ENCODE results near the gene PELI2.

The PELI2 gene

DNA sequence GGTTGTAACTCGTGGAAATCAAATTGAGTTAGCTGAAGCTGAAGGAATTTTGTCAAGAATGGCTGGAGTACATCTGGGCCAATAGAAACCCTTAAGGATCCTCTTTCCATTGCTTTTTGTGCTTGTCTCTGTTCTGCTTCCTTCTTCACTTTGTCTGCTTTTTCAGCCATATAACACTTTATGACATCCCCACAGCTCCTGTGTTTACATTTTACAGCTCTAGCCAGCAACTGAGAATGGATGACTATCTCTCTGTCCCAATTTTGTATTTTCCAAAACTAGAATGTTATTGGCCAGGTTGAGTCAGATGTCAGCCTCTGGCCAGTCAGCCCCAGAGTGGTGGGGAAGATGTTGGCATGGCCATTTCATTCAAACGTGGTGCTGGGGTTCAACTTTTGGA is 57.6 kb downstream of the PELI2 start:
- no peak for DNase-seq

DNA sequence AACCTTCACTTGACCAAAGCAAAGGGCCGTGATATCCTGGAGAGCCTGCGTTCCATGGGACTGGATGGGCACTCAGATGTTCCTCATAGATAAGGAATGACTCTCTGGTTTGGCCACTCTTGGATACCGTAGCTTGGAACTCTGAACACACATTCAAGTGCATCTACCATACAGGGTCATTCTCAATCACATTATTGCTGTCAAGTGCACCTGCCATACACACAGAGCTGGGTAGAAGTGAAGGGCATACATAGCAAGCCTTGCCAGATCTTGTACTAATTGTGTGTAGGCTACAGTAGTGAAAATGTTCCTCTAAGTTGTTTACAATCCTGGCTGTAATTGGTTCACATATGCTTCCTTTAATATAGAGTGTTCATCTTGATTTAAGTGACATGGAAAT is 58.3 kb downstream of the PELI2 start:
- DNase-seq = no peak

DNA sequence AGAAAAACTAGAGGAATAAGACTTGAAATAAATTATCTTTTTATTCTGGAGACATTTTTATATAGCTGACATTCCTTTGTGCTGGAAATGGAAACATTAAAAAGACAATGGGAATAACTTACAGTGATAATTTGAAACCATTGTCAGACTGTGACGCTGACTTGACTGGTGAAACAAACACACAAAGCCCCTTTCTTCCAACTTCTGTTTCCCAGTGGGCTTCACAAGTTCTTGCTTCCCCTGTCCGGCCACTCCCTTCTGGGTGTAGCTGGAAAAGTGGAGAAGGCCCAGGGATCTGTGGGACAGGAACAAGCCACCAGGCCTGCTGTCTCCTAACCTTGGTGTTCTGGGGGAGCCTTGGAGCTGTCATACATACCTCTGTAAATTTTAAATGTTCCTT is 58.8 kb downstream of the PELI2 start:
- DNase-seq = no peak

DNA sequence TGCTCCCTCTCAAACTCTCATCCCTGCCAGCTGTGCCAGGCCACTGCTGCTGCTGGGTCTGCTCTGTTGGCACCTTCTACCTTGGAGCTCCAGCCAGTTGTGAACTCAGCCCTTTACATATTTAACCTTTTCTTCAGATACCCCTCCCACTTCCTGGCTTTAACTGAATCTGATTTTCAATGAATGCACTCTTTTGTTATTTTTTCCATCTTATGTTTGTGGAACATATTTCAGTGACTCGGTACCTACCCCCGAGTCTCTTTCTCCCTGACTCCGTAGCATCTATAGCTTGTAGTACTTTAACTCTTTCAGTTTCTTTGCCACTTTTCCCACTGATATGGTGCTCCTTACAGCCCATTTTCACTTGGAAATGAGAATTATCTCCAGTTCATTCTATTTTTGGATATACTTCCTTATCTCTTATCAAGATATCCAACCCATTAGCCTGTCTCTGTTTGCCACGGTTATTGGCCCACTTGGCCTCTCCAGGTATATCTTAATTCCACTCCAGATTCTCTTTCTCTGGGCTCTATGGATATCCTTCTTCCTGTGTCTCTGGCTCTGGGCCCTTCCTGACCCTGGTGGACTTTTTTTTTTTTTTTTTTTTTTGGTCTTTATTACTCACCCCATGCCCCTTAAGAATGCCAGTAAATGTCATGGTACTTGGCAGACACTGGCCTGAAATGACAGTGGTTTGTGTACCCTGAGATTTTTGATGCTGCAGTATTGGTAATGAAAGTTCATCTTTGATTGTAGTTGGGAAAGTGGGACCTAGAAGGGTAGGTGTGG is 62.7 kb downstream of the PELI2 start:
- no peak for DNase-seq

DNA sequence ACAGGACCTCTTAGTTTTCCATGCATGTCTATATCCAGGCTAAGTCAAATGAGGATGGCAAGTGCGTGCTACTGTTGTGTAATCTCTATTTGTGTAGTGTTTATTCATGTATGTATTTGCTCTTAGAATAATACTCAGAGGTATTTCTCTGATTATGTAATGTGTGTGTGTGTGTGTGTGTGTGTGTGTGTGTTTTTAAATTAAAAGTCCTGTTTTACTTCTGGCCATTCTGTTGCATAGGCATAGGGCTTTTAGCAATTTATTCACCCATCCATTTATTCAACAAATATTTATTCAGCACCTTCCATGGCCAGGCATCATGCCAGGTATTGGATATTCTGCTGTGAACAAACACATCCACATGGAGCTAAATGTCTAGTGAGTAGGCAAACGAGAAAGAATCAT is 63.5 kb downstream of the PELI2 start:
- no peak for DNase-seq

DNA sequence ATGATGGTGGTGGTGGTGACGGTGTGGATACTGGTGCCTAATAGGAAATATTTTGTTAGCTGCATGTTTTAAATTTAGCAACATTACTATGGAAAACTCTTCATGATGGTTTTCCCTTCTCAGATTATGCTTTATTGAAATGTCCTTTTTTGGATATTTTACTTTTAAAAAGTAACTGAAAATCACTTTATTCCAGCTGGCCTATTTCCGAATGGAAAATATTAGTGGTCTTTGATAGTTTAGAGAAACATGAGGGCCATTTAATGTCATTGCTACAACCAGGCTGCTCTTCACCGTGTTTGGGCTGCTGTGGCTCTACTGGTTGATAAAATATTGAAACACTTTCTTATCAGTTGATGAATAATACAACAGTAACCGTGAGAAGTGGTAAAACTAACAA is 64.2 kb downstream of the PELI2 start:
- no peak for DNase-seq

DNA sequence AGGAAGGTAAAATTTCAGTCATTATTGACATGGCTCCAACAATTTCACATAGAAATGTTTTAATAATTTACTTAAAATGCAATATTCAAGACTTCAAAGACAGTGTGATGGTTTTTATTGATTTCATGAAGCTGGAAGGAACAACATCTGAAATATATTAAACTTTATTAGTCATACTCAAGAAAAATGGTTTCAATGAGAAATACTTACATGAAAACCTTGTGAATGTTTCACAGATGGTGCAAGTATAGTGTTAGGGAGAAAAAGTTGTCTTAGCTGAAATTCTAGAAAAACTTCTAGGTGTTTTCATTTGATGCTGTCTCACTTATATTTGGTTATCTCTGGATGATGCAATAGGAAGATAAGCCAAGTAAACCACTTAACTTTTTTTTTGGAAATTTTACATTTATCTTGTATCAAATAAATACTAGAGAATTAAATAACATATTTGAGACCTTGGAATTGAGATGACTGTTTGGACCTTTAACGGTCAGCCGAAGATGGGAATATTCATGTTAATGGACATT is 65.5 kb downstream of the PELI2 start:
- no peak for DNase-seq

DNA sequence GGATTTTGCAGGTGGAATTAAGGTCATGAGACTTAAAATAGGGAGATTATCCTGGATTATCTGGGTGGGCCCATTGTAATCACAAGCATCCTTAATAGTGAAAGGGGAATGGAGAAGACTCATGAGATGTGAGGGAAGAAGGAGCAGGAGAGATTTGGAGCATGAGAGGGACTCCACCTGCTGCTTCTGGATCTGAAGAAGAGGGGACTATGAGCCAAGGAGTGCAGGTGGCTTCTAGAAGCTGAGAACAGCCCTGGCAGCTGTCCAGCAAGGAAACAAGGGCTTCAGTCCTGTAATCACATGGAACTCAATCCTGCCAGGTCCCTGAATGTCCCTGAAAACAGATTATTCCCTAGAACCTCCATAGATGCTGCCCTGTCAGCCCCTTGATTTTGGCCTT is 67.8 kb downstream of the PELI2 start:
- DNase-seq = no peak

DNA sequence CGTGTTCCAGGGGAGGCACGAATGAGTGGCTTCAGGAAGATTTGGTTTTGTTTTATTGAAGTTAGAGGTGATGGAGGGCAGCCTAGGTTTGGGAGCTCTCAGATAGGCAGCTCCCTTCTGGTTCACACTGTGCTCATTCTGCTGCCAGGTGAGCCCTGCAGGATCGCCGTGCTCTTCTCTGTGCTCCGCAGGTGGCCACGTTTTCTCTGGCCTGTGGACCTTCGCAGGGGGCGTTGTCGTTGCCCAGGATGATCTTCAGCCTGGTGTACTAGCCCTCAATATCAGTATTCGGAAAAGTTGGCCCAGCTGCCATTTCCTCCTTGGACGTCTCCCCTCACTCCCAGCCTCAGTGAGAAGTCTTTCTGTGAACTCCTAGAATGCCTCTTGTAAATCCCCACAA is 69.5 kb downstream of the PELI2 start:
- no peak for DNase-seq

DNA sequence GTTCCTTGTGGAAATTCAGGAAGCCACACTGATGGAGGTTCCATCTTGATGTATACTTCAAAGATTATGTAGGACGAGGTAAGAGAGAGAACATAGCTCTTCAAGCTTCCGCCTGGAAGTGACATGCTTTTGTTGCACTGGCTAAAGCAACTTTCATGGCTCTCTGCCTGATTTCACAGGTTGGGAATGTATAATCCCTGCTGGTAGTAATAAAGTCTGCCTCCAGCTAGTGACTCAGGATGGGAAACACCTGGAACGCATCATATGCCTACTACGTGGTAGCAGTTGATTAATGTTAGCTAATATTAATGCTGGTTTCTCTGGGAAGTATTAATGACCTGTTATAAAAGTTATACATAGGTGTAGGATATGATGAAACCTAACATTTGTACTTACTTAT is 71.1 kb downstream of the PELI2 start:
- no peak for DNase-seq

DNA sequence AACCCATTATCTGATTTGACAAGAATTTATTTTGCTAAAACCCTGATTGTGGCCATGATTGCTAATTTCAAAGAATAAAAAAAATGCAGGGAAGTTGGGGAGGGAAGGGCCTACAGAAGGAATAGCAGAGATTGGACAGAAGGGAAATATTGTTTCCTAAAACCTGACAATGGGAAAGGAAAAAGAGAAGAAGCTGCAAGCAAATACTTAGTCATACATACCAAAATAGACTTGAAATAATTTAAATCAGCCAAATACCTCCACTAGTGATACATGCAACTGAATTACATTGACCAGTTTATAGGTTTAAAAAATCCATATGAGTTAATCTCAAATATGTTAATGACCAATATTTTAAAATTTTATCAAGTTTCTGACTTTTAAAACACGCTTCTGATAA is 75.1 kb downstream of the PELI2 start:
- DNase-seq = no peak

DNA sequence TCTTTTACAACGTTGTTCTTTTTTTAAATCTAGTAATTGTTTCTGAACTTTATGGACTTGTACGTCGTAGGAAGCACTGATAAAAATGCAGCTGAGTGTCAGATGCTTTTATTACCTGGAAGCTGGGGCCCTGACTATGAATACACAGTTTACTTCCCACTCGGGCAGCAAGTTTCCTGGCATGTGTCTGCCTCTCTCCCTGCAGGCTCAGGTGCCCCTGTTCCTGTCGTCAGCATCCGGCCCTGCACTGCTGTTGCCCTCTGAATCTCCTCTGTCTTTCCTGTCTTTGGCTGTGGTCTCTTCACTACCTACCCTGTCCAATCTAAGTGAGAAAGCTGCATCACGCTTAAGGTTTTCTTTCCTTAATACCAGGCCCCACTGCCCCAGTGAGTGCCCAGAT is 75.8 kb downstream of the PELI2 start:
- no peak for DNase-seq

DNA sequence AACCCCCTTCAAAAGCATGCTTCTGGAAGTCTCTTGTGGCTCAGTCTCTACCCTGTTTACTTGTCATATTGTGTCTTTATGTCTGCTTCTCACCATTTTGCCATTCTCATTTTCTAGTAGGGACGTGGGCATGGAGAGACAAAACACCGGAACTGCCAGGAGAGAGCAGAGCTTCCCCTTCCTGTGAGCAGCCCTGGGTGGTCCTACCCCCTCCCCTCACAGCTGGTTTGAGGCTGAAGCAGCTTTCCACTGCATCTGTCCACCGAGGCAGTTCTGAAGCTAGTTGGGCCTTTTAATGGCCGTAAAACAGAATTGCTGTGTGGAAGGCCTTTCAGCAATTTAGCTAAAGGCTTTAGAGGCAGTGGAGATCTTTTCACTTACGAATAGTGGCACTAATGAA is 77.0 kb downstream of the PELI2 start:
- DNase-seq = no peak

DNA sequence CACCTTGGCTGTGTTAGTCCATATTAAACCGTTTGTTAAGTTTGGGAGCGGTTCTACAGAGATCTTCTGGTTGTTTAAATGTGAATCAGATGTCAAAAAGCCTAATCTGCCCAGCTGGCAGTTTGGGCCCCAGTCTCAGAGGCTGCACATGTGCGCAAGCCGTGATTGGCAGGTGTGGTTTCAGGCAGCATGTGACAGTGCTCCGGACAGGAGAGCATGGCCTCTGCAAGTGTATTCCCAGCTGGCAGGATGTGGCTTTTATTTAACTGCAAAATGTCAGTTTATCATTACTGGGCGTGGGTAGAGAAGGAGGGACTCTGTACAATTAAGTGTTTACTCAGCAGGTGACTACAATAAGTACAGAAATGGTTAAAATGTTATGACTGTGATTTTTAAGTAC is 77.5 kb downstream of the PELI2 start:
- no peak for DNase-seq

DNA sequence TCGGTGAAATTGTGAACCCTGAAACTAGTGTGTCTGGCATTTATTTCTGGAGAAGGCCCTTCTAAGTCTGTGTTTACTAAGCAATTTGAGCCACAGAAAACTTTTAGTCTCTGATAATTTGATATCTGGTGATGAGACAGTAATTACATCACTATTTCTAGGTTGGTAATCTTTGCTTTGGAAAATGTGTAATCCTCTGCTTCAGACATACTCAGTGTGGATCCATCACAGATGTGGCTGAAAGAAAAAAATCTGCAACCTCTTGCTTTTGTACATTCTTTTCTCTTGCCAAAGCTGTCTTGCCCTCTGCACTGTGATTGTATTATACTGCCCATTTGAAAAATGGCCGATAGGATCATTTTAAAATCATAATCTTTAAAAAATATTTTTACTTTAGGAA is 78.1 kb downstream of the PELI2 start:
- DNase-seq = no peak

DNA sequence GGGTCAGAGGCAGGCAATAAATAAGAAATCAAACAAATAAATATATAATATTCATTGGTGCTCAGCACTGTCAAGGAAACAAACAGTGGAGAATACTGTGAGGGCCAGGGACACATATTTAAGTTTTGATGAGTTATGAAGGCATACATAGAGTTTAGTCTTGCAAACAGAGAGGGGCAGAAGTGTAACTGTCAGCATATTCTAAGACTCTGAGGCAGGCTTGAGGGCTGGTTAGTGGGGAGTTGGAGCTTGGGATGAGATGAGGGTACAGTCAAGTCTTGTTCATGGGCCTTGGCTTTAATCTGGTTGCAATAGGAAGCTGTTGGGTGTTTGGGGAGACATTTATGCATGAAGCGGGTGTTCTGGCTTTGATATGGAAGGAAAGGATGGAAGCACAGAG is 78.9 kb downstream of the PELI2 start:
- DNase-seq = no peak

DNA sequence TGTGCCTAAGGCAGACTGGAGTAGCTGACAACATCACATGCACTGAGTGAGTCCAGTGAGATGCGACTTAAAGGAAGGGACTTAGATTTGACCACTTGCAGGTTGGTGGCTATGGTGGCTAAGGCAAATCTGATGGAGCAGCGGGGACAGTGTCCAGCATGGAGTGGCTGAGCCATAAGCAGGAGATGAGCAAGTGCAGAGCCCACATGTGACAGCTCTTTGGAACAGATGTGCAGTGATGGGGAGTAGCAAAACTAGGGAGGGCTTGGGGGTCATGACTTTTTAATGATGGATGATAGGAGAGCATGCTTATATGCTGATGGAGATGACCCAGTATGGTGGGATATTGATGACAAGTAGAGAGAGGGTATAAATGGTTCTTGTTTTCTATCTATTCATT is 80.2 kb downstream of the PELI2 start:
- no peak for DNase-seq

DNA sequence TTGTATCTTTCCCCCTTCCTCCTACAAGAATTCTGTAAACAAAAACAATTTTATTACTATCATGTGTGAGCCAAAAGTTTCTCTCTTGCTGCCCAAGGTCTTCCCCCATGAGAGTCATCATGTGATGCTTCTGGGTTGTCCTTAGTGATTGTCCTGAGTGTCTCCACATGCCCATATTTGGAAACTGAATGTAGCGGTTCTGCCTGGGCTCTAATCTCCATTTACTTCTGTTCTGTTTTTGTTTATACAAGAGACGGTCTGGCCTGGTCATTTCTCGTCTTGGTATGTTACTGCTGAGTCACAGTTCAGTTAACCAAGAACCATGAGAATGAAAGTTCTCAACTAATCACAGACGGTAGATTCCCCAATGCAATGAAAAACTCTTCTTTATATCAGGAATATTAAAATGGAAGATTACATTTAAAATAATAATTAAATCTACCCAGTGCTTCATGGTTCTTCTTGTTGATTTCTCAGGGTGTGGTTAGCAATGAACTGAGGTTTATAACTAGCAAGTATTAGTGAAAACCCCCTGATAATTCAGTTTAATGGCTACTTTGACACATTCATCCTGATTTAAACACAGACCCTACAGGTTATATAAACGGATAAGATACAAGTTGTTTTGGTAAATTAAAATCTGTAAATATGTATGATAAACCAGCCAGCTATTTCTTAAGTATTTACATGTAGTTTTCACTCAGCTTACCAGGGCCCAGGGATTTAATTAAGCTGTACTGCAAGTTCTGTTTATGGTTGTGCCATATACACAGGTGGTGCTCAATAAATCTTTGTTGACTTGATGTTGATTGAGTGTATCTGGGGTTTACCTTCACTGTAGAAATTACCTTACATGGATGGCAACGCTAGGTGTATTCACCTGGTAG is 81.1 kb downstream of the PELI2 start:
- DNase-seq = no peak

DNA sequence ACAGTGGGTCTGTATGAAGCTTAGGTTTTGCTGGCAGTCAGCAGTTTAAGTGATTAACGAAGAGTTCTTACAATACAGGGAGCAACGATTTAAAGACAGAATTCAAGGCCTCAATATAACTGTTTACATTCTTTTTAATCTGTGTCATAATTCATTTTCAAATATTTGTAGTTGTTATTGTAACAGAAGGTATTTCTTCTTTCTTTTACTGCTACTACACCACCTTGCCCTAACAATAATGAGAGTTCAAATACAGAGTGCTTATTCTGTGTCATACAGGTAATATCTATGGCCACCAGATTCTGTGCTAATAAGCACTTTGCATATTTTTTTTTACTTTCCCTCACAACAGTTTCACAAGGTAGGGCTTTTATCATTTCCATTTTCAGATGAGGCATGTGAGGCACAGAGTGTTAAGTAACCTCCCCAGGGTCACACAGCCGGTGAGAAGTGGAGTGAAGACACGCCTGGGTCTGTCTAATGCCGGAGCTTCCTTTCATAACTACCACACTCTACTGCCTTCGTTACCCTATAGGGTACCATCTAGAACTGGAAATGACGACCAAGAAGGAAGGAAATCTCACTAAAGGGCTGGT is 81.9 kb downstream of the PELI2 start:
- no peak for DNase-seq

DNA sequence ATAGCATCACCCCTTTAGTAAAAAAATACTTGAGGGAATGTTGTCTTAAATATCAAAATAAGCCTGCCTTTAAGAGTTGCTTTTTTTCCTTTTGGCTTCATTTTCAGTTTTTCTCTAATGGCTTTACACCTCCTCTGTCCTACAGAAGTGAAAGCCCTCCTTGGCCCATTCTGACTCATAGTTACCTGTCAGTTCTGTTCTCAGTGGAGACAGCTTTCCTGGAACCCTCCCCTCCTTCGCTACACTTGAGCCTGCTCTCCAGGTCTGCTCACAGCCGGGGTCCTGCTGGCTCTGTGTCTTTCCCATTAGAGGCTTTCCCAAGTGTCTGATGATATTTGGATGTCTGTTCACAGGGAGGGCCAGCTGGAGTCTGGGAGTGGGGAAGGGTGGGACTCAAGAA is 84.0 kb downstream of the PELI2 start:
- no peak for DNase-seq

DNA sequence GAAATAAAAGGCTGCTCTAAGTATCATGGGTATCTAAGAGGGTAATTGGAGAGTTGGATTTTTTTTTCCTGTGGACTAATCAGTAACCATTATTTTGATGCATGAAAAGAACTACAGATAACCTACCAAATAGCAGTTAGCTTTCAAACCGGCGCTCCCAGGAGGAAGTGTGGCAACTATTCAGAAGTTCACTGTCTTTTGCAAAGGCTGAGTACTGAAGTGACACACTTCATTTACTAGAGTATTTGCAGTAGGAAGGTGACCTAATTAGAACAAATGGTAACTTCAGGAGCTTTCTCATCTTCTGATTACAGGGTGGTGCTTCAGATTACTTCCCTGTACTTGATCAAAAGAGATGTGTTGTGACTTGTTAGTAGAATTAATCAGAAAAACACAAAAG is 87.7 kb downstream of the PELI2 start:
- DNase-seq = no peak

DNA sequence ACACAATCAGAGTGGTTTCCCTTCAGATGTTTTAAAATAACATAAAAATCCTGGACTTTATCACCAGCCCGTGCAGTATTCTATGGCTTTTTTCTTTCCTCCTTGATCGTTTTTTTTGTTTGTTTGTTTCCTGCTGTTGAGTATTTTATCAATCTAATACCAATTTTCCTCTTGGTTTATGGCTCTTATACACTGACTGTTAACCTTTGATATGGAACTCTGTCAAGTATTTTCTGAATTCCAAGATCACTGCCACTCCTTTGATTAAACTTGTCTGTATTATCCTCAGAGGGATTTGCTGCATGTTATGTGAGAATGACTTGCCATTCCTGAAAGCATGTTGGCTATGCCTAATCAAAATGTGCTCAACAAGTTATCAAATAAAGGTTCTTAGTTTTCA is 88.4 kb downstream of the PELI2 start:
- DNase-seq = no peak

DNA sequence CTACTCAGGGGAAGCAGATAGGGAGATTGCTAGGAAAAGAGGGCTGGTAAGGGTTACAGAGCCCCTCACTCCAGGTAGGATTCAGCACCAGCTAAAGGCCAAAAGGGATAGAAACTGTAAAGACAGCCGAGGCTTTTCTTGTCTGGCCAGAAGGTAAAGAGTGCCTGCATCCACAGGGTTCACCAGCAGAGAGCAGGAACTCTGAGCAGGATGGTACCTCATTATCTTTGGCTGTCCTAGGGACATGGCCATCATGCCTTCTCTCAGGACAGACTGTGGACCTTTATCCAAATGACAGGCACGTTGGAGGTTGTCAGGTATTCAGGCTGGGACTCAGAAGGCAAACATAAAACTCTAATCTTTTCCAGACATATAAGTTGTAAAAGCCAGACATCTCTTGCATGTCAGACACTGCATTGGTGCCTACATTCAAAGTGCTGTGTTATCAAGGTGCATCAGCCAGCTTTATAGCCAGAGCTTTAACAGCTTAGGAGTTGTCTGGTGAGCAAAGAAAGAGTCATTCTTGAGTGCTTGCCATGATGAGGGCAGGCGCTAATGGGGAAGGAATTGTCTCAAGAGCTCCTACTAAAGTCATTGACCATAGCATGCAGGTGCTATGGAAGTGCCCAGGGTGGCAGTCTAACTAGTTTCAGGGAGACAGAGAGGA is 89.5 kb downstream of the PELI2 start:
- DNase-seq = no peak

Measured in activated CD8-positive, alpha-beta memory T cell treated with anti-CD3 and anti-CD28 coated beads, Interleukin-2, amount 50 U/mL, for 4 hours (primary cell).